ENCODE results near the gene OPRL1.
A peak's percentile ranks its signal among the peaks of the same experiment; 100 is the strongest.

OPRL1 gene

DNA sequence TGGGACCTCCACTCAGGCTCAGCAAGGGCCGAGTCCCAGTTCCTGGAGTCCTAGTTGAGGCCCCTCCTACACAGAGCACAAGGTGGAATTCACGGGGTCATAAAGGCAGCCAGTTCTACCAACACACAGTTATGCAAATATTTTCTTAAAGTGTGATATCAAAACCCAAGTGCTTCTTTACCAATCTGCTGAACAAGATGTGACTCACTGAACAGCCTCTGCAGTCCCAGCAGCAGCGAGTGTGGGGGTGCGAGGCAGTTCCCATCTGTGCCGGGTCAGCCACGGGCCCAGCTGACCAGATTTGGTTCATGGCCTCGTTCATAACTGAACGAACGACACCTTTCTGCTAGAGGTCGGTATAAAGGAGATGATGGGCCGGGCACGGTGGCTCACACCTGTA, 21.3 kb upstream of the OPRL1 start:
- H3K9ac ChIP-seq (ENCODE audit: low read depth, low read length): no peak overlapping the region

DNA sequence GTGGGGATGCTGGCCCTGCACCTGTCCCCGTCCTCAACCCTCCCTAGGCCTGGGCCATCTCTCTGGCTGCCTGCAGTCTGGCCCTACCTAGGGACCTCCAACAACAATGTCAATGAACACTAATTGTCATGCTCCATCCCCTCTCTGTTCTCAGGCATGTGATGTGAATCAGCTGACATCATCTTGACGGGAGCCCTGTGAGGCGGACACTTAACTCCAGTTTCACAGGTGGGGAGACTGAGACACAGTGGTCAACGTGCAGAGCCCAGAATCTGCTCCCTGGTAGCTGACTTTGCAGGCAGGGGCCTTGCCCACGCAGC, 17.6 kb upstream of the OPRL1 start:
- H3K4me1 ChIP-seq (ENCODE audit: control insufficient read depth, insufficient read depth, low read length): peaks cover 18% of the 10 kb centered on the region
- H3K27me3 ChIP-seq (ENCODE audit: control insufficient read depth, insufficient read depth, low read length): no peaks in the 10 kb centered on the region
- H3K27ac ChIP-seq (ENCODE audit: low read depth, low read length): no peak overlapping the region
- no peaks in the 10 kb centered on the region for H3K36me3 ChIP-seq (ENCODE audit: control insufficient read depth, insufficient read depth, low read length)
- no peaks in the 10 kb centered on the region for H3K9me3 ChIP-seq (ENCODE audit: control insufficient read depth, insufficient read depth, low read length)
- H3K9ac ChIP-seq (ENCODE audit: low read depth, low read length): peak overlapping the region; percentile 32; the same call in 1 of the 2 replicates
- peak overlapping the region; percentile 85 for H3K4me3 ChIP-seq (ENCODE audit: low read depth, low read length)

More for the DNA sequence above, 21.3 kb upstream of the OPRL1 start:
- Histone ChIP-seq H3K36me3 (ENCODE audit: control insufficient read depth, insufficient read depth, low read length) (no peaks in the 10 kb centered on the region), H3K27ac (ENCODE audit: low read depth, low read length) (no peak overlapping the region), H3K27me3 (ENCODE audit: control insufficient read depth, insufficient read depth, low read length) (peaks cover 7% of the 10 kb centered on the region; the same call in 1 of the 2 replicates), H3K9me3 (ENCODE audit: control insufficient read depth, insufficient read depth, low read length) (no peaks in the 10 kb centered on the region), H3K4me3 (ENCODE audit: low read depth, low read length) (no peak overlapping the region), H3K4me1 (ENCODE audit: control insufficient read depth, insufficient read depth, low read length) (peaks cover 27% of the 10 kb centered on the region)

DNA sequence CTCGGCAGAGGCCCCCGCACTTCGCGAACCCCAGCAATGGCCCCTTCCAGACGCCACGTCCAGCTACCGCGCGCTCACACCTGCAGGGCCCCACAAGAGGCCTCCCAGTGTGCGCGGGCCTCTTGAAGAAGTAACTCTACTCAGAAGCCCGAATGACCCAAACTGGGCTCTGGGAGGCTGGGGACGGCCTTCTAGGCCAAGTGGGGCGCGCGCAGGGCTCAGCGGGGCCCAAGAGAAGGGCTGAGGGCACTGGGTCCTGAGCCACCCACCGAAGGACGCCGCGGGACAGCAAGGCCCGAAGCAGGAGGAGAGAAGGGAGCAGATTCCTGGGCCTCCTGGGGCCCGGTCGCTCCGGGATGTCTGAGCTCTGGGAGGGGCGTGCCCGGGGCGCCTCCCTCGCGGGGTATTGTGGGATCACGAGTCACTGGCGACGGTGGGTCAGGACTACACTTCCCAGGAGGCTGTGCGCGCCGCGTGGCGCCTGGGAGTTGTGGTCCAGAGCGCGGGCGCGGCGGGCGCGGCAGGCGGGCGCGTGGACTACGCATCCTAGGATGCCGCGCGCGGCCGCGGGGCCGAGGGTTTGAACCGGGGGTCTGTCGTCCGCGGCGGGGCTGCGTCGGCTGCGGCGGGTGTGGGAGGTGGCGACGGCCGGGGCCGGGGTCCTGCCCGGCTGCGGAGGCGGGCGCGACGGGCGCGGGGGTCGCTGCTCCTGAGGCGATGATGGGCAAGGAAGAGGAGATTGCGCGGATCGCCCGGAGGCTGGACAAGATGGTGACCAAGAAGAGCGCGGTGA, 17.1 kb upstream of the OPRL1 start, which contains the start of gene TCEA2:
TSS of gene TCEA2 (plus strand) at position 603 of the 793 bp plus-strand sequence. CDS start at position 718, 115 bp downstream.
- peak within 1 kb of the TSS; percentile 35 for H3K9ac ChIP-seq (ENCODE audit: low read depth, low read length)
- no peaks in the 10 kb centered on the region for H3K9me3 ChIP-seq (ENCODE audit: control insufficient read depth, insufficient read depth, low read length)
- no peak within 1 kb of the TSS for H3K27ac ChIP-seq (ENCODE audit: low read depth, low read length)
- H3K36me3 ChIP-seq (ENCODE audit: control insufficient read depth, insufficient read depth, low read length): no peaks in the 10 kb centered on the region
- H3K4me1 ChIP-seq (ENCODE audit: control insufficient read depth, insufficient read depth, low read length): peaks cover 13% of the 10 kb centered on the region; the same call in 1 of the 2 replicates
- H3K27me3 ChIP-seq (ENCODE audit: control insufficient read depth, insufficient read depth, low read length): no peaks in the 10 kb centered on the region
- peak within 1 kb of the TSS; percentile 85 for H3K4me3 ChIP-seq (ENCODE audit: low read depth, low read length)

DNA sequence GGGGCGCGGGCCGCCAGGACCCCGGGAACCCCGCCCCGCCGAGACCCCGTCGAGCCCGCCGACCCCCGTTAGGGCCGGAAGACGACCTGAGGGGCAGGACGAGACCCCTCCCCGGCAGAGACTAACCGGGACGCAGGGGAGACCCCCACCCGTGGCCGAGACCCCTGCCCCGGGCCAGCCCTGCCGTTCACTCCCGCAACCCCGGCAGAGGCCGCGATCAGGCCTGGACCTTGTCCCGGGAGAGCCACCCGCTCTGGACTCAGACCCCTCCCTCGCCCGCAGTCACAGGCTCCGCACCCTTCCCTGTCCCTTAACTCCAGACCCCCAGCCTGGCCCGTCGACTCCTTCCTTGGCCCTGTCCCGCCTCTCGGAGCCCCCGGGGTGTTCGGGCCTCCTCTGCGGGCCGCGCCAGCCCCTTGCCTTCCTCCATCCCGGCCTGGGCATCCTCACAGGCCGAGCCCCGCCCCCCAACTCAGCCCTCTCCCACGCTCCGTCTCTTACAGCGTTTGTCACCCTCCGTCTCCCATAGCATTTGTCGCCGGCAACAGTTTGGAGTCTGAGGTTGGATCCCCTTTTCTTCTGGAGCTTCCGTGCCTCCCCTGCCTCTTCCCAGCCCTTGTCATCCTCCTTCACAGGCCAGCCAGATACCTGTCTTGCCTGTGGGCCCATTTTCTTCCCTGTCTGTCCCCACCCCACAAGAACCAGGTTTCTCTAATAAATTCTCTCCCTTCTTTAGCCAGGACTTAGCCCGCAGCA, 16.3 kb upstream of the OPRL1 start:
- no peak overlapping the region for H3K27ac ChIP-seq (ENCODE audit: low read depth, low read length)
- H3K27me3 ChIP-seq (ENCODE audit: control insufficient read depth, insufficient read depth, low read length): no peaks in the 10 kb centered on the region
- peak overlapping the region; percentile 85 for H3K4me3 ChIP-seq (ENCODE audit: low read depth, low read length)
- no peaks in the 10 kb centered on the region for H3K36me3 ChIP-seq (ENCODE audit: control insufficient read depth, insufficient read depth, low read length)
- no peaks in the 10 kb centered on the region for H3K9me3 ChIP-seq (ENCODE audit: control insufficient read depth, insufficient read depth, low read length)
- H3K9ac ChIP-seq (ENCODE audit: low read depth, low read length): peak overlapping the region; percentile 35; the same call in 1 of the 2 replicates
- H3K4me1 ChIP-seq (ENCODE audit: control insufficient read depth, insufficient read depth, low read length): peaks cover 13% of the 10 kb centered on the region; the same call in 1 of the 2 replicates

DNA sequence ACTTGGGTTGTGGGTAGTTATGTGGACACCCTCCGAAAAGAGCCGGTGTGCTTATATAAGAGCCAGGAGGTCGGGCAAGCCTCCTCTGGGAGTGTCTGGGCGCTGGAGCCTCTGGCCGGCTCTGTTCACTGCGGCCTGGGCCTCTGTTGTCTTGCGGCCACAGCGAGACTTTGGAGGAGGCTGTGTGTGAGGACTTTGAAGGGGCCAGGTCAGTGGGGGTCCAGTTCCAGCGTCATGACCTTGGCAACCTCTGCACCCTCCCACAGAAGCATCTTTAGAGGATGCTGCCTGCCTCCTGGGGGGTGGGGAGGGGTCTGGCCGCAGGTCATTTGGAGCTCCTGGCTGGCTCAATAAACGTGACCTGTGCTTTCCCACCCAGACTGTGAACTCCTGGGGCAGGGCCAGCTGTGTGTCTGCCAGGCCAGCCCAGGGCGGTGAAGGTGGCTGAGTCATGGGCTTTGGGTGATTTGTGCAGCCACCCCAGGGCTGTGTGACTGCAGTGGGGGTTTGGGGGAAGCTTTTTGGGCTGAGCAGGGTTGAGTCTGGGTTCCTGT, 15.7 kb upstream of the OPRL1 start:
- H3K4me3 ChIP-seq (ENCODE audit: low read depth, low read length): peak overlapping the region; percentile 85
- no peaks in the 10 kb centered on the region for H3K36me3 ChIP-seq (ENCODE audit: control insufficient read depth, insufficient read depth, low read length)
- H3K27ac ChIP-seq (ENCODE audit: low read depth, low read length): no peak overlapping the region
- H3K4me1 ChIP-seq (ENCODE audit: control insufficient read depth, insufficient read depth, low read length): peaks cover 13% of the 10 kb centered on the region; the same call in 1 of the 2 replicates
- H3K9me3 ChIP-seq (ENCODE audit: control insufficient read depth, insufficient read depth, low read length): no peaks in the 10 kb centered on the region
- H3K9ac ChIP-seq (ENCODE audit: low read depth, low read length): no peak overlapping the region
- H3K27me3 ChIP-seq (ENCODE audit: control insufficient read depth, insufficient read depth, low read length): no peaks in the 10 kb centered on the region

DNA sequence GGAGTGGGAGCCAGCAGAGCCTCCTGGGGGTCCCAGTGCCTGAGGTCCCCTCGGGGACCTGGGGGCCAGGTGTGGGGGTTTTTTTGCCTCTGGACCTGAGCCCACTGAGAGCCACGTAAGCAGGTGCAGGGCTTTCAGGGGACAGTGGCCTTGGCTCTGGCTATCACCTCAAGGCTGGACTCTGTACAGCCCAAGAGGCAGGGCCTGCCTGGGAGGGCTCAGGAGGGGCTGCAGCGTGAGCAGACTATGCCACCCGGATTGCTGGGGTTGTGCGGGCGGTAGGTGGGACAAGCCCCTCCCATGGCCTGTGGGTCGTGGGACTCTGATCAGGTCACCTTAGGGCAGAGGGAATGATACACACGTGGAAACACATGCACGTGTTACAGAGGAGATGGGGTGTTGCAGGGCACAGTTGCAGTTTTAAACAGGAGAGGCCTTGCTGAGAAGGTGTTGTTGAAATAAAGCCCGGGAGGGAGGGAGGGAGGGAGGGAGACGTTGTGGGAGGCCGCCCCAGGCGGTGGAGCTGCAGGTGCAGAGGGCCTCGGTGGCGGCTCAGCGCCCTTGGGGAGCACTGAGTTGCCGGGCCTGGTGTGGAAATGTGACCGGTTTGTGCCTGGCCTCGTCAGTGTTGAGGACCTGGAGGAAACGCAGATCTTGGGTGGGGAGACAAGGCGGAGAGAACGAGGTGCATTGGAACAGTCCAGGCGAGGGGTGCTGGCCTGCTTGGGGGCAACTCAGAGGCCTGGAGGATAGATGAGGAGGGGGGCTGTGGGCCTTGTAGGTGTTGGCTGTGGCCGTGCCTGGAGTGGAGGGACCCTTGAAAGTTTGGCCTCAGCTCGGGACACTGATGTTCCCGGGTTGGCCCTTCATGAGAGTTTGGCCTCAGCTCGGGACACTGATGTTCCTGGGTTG, 14.6 kb upstream of the OPRL1 start:
- H3K27ac ChIP-seq (ENCODE audit: low read depth, low read length): no peak overlapping the region
- no peaks in the 10 kb centered on the region for H3K36me3 ChIP-seq (ENCODE audit: control insufficient read depth, insufficient read depth, low read length)
- H3K4me1 ChIP-seq (ENCODE audit: control insufficient read depth, insufficient read depth, low read length): peaks cover 16% of the 10 kb centered on the region; the same call in 1 of the 2 replicates
- H3K27me3 ChIP-seq (ENCODE audit: control insufficient read depth, insufficient read depth, low read length): no peaks in the 10 kb centered on the region
- H3K4me3 ChIP-seq (ENCODE audit: low read depth, low read length): no peak overlapping the region
- H3K9ac ChIP-seq (ENCODE audit: low read depth, low read length): no peak overlapping the region
- H3K9me3 ChIP-seq (ENCODE audit: control insufficient read depth, insufficient read depth, low read length): no peaks in the 10 kb centered on the region

DNA sequence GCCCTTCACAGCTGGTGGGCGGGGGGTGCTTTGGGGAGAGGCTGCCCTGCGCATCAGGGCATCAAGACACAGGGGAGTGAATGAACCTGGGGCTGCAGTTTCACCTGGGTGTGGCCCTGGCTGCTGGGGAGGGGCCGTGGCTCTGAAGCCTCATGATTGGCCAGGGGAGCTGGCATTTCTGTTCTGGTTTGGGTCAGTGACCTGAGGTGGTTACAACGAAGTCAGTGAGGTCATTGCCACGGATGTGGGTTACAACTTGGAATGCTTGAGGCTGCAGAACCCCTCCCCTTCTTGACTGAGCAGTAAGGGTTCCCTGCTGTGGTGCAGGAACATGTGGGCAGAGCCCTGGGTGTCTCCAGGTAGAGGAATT, 13.9 kb upstream of the OPRL1 start:
- H3K36me3 ChIP-seq (ENCODE audit: control insufficient read depth, insufficient read depth, low read length): no peaks in the 10 kb centered on the region
- H3K4me1 ChIP-seq (ENCODE audit: control insufficient read depth, insufficient read depth, low read length): peaks cover 16% of the 10 kb centered on the region; the same call in 1 of the 2 replicates
- no peaks in the 10 kb centered on the region for H3K9me3 ChIP-seq (ENCODE audit: control insufficient read depth, insufficient read depth, low read length)
- no peak overlapping the region for H3K27ac ChIP-seq (ENCODE audit: low read depth, low read length)
- H3K4me3 ChIP-seq (ENCODE audit: low read depth, low read length): no peak overlapping the region
- no peak overlapping the region for H3K9ac ChIP-seq (ENCODE audit: low read depth, low read length)
- no peaks in the 10 kb centered on the region for H3K27me3 ChIP-seq (ENCODE audit: control insufficient read depth, insufficient read depth, low read length)

DNA sequence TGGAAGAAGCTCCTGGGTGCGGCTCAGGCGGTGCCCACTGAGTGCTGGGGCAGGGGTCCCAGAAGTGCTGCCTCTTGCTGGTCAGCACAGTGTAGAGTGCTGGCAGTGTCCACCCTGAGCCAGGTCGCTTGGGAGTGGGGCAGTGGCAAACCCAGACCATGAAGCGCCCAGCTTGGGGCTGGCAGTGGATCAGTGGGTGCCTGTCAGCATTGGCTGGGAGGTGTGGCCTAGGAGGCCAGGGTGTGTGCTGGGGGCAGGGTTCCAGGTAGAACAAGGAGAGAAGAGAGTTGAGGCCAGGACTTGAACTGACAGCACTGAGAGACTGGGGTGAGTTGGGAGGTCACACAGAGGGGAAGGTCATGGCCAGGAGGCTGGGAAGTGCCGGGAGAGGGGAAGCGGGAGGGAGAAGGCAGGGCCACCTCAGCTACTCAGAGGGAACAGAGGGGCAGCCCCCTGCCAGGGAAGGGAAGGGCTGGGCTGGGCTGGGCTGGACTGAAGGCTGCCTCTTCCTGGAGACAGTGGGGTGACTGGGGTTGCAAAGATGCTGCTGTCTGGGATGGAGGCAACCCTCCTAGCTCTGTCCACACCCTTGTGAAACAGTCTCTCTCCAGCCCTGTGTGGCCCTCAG, 12.8 kb upstream of the OPRL1 start:
- H3K9me3 ChIP-seq (ENCODE audit: control insufficient read depth, insufficient read depth, low read length): no peaks in the 10 kb centered on the region
- H3K27me3 ChIP-seq (ENCODE audit: control insufficient read depth, insufficient read depth, low read length): no peaks in the 10 kb centered on the region
- H3K4me3 ChIP-seq (ENCODE audit: low read depth, low read length): no peak overlapping the region
- peaks cover 16% of the 10 kb centered on the region; the same call in 1 of the 2 replicates for H3K4me1 ChIP-seq (ENCODE audit: control insufficient read depth, insufficient read depth, low read length)
- no peaks in the 10 kb centered on the region for H3K36me3 ChIP-seq (ENCODE audit: control insufficient read depth, insufficient read depth, low read length)
- no peak overlapping the region for H3K27ac ChIP-seq (ENCODE audit: low read depth, low read length)
- no peak overlapping the region for H3K9ac ChIP-seq (ENCODE audit: low read depth, low read length)

DNA sequence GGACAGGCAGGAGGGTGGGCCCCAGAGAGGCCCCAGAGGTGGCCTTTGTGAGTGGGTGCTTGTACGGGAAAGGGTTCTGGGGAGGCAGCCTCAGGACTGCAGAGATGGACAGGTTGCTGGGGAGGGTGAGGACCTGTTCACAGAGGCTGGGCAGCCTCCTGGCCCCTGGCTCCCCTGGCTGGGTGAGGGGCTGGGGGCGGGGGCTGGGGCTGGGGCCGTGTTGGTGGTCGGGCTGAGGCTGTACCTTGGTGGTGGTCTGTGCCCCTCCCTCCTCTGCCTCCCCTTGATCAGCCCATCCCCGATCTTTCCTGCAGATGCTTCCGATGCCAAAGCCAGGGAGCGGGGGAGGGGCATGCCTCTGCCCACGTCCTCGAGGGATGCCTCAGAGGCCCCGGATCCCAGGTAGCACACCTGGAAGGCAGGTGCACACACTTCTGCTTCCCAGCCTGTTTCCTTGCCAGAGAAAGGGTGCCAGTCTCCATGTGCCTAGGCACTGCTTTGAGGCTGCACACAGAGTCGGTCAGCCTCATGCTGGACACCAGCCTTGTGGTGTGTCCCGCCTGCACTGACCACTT, 12.1 kb upstream of the OPRL1 start:
- H3K4me3 ChIP-seq (ENCODE audit: low read depth, low read length): no peak overlapping the region
- no peak overlapping the region for H3K9ac ChIP-seq (ENCODE audit: low read depth, low read length)
- peaks cover 10% of the 10 kb centered on the region; the same call in 1 of the 2 replicates for H3K4me1 ChIP-seq (ENCODE audit: control insufficient read depth, insufficient read depth, low read length)
- H3K27me3 ChIP-seq (ENCODE audit: control insufficient read depth, insufficient read depth, low read length): no peaks in the 10 kb centered on the region
- H3K27ac ChIP-seq (ENCODE audit: low read depth, low read length): no peak overlapping the region
- H3K9me3 ChIP-seq (ENCODE audit: control insufficient read depth, insufficient read depth, low read length): no peaks in the 10 kb centered on the region
- no peaks in the 10 kb centered on the region for H3K36me3 ChIP-seq (ENCODE audit: control insufficient read depth, insufficient read depth, low read length)
